Endodermal cell (in vitro differentiated cells): ENCODE data around the gene TIGD2. TPM values are rescaled to one million over a fixed set of nuclear protein-coding genes. Genes with fewer than 3 reads are reported as not detected.

Experiments used
- DNase-seq: peaks from one replicate; pipeline ENCODE4 v3.0.0-alpha.2; 2017
- H3K27ac ChIP-seq: 2 replicates; pipeline ENCODE4 v1.5.1; 2013; ENCODE audit warnings: mild to moderate bottlenecking, low read depth, low read length, moderate library complexity
- H3K27me3 ChIP-seq: 2 replicates; pipeline ENCODE4 v1.6.1; 2013; ENCODE audit warnings: mild to moderate bottlenecking, low read length, moderate library complexity; ENCODE audit not compliant: insufficient read depth, control insufficient read depth, poor library complexity, severe bottlenecking
- H3K36me3 ChIP-seq: 2 replicates; pipeline ENCODE4 v1.7.0; 2013; ENCODE audit warnings: mild to moderate bottlenecking, low read length, moderate library complexity; ENCODE audit not compliant: control insufficient read depth, insufficient read depth
- H3K4me1 ChIP-seq: one replicate; pipeline ENCODE4 v1.7.0; 2013; ENCODE audit warnings: low read length; ENCODE audit not compliant: control insufficient read depth, insufficient read depth
- H3K4me3 ChIP-seq: 2 replicates; pipeline ENCODE4 v1.5.1; 2013; ENCODE audit warnings: mild to moderate bottlenecking, low read length, moderate library complexity
- H3K9ac ChIP-seq: 2 replicates; pipeline ENCODE4 v1.6.1; 2013; ENCODE audit warnings: mild to moderate bottlenecking, low read length, moderate library complexity; ENCODE audit not compliant: poor library complexity, severe bottlenecking; ENCODE audit errors: extremely low read depth
- H3K9me3 ChIP-seq: 2 replicates; pipeline ENCODE4 v1.6.1; 2013; ENCODE audit warnings: mild to moderate bottlenecking, low read length, moderate library complexity; ENCODE audit not compliant: control insufficient read depth
- H3K27ac Mint-ChIP-seq: 2 replicates; pipeline ENCODE4 v1.8.0; 2020; ENCODE audit warnings: mixed read lengths
- H3K27me3 Mint-ChIP-seq: 2 replicates; pipeline ENCODE4 v1.8.0; 2021; ENCODE audit warnings: mild to moderate bottlenecking, mixed read lengths; ENCODE audit not compliant: insufficient read depth
- H3K36me3 Mint-ChIP-seq: 2 replicates; pipeline ENCODE4 v1.8.0; 2020; ENCODE audit warnings: low read depth, mixed read lengths
- H3K4me1 Mint-ChIP-seq: 2 replicates; pipeline ENCODE4 v1.8.0; 2020; ENCODE audit warnings: mixed read lengths
- H3K4me3 Mint-ChIP-seq: 2 replicates; pipeline ENCODE4 v1.8.0; 2020; ENCODE audit warnings: mild to moderate bottlenecking, moderate library complexity, mixed read lengths
- H3K9me3 Mint-ChIP-seq: 2 replicates; pipeline ENCODE4 v1.8.0; 2020; ENCODE audit warnings: mild to moderate bottlenecking, mixed read lengths
- WGBS, 2 experiments: methylation state at CpG; one replicate each; pipeline versions ENCODE4 v1.1.5 to v1.1.7; 2013; ENCODE audit warnings: missing lambda C conversion rate in 2 of 2, mixed read lengths in 1 of 2; ENCODE audit not compliant: insufficient coverage in 1 of 2, insufficient read length in 1 of 2; 5-methylcytosine and 5-hydroxymethylcytosine counted together
- total RNA-seq, 2 donors: library from RNA; stranded (reverse); fragmentation: NEBNext Ultra II Directional in 1 of 2; extraction: Animal tissue kit (Norgen Biotek cat#: 25700) in 1 of 2; gene quantifications; 2 replicates in 1 of 2; 3 replicates in 1 of 2; pipeline ENCODE4 v1.2.1, GENCODE V29; 2021
- TF ChIP-seq, protein P1 (sequence below): fragments of 200-600 bp; sonication (generic); conservative IDR thresholded peaks from 2 replicates; pipeline ENCODE4 v1.5.0; 2021; ENCODE audit warnings: antibody characterized with exemption, mild to moderate bottlenecking

Gene TIGD2
- total RNA-seq, 2 donors from 2014 or later: 11.7 to 15.1 TPM

DNA sequence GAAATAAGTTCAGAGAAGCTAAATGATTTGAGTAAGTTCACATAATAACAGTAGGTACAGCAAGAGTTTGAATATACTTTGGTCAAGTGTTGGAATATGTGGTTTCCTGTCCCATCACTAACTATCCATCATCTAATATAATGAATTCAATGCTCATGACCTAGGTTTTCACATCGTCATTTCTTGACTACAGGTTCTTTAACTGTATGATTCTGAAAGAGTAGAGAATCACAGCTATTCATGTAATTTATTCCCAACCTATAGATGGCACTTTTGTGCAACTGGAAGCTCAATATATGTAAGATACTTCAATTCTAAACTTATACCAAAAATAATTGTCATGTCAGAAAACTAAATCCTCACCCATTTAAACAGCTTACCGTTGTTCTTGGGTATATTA, 53.1 kb downstream of the TIGD2 start:
- H3K9me3 ChIP-seq: no peaks in the 10 kb centered on the region
- Mint-ChIP-seq H3K36me3 (no peaks in the 10 kb centered on the region), H3K9me3 (no peaks in the 10 kb centered on the region), H3K4me3 (no peak overlapping the region), H3K27ac (no peak overlapping the region), H3K4me1 (no peaks in the 10 kb centered on the region), H3K27me3 (no peaks in the 10 kb centered on the region)
- DNase-seq: no peak
- H3K27ac ChIP-seq: no peak overlapping the region
- no peak overlapping the region for H3K4me3 ChIP-seq
- H3K9ac ChIP-seq: no peak overlapping the region
- H3K36me3 ChIP-seq: no peaks in the 10 kb centered on the region
- no peaks in the 10 kb centered on the region for H3K27me3 ChIP-seq
- WGBS, 2 experiments: 80% methylated on average over 1 of the region's 2 CpGs; no CpG with 5 or more reads in 1 of the 2 experiments
- TF ChIP-seq, protein P1, sequence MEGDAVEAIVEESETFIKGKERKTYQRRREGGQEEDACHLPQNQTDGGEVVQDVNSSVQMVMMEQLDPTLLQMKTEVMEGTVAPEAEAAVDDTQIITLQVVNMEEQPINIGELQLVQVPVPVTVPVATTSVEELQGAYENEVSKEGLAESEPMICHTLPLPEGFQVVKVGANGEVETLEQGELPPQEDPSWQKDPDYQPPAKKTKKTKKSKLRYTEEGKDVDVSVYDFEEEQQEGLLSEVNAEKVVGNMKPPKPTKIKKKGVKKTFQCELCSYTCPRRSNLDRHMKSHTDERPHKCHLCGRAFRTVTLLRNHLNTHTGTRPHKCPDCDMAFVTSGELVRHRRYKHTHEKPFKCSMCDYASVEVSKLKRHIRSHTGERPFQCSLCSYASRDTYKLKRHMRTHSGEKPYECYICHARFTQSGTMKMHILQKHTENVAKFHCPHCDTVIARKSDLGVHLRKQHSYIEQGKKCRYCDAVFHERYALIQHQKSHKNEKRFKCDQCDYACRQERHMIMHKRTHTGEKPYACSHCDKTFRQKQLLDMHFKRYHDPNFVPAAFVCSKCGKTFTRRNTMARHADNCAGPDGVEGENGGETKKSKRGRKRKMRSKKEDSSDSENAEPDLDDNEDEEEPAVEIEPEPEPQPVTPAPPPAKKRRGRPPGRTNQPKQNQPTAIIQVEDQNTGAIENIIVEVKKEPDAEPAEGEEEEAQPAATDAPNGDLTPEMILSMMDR: no peak
- no peaks in the 10 kb centered on the region for H3K4me1 ChIP-seq

Other genes with a start within 250 kb of the TIGD2 start
- gene FAM13A, start 54.3 kb upstream of the TIGD2 start, total RNA-seq: 10 to 100 TPM; 13.6 to 17.0 TPM
- gene GPRIN3, start 196.3 kb downstream of the TIGD2 start, total RNA-seq: 1 to 10 TPM; 2.1 to 2.3 TPM